Renal cortex interstitium (tissue), 3 donors: ENCODE measurements around the gene ANKRD53. TPM values are rescaled to one million over a fixed set of nuclear protein-coding genes. Genes with fewer than 3 reads are reported as not detected.

Experiments
- polyA plus RNA-seq, 3 donors: library from polyadenylated mRNA; unstranded; fragments of 120-200 nt; gene quantifications; one replicate each; pipeline ENCODE4 v1.2.1, GENCODE V29; 2013; ENCODE audit not compliant: insufficient read length in 3 of 3

Gene ANKRD53
- polyA plus RNA-seq, 3 donors: 0.75 to 1.6 (median 0.90) TPM

Other genes starting within 250 kb of the ANKRD53 start
- 1 to 10 TPM; 6.0 to 8.3 (median 6.2) TPM for gene ADD2, start 210.4 kb upstream of the ANKRD53 start, polyA plus RNA-seq
- not detected for gene FIGLA, start 188.0 kb upstream of the ANKRD53 start, polyA plus RNA-seq
- gene CLEC4F, start 158.0 kb upstream of the ANKRD53 start, polyA plus RNA-seq: under 1 TPM in 2 of 3 donors, not detected in 1; 0.04 to 0.09 TPM
- under 1 TPM in 1 of 3 donors, not detected in 2; 0.09 TPM for gene CD207, start 142.8 kb upstream of the ANKRD53 start, polyA plus RNA-seq
- gene VAX2, start 78.1 kb upstream of the ANKRD53 start, polyA plus RNA-seq: 1 to 10 TPM in 2 of 3 donors, under 1 TPM in 1; 0.39 to 1.3 (median 1.2) TPM
- gene ATP6V1B1, start 42.7 kb upstream of the ANKRD53 start, polyA plus RNA-seq: 10 to 100 TPM; 52.2 to 78.1 (median 70.7) TPM
- 10 to 100 TPM; 49.8 to 55.9 (median 52.1) TPM for gene TEX261, start 16.2 kb downstream of the ANKRD53 start, polyA plus RNA-seq
- 100 to 1,000 TPM in 1 of 3 donors, 10 to 100 TPM in 2; 75.4 to 113 (median 94.7) TPM for gene NAGK, start 90.0 kb downstream of the ANKRD53 start, polyA plus RNA-seq
- gene MCEE, start 151.6 kb downstream of the ANKRD53 start, polyA plus RNA-seq: 10 to 100 TPM; 22.5 to 26.1 (median 23.4) TPM
- gene MPHOSPH10, start 152.0 kb downstream of the ANKRD53 start, polyA plus RNA-seq: 10 to 100 TPM; 44.2 to 52.3 (median 45.5) TPM
- 10 to 100 TPM; 18.8 to 22.5 (median 18.9) TPM for gene PAIP2B, start 248.5 kb downstream of the ANKRD53 start, polyA plus RNA-seq